Liver (tissue), 9 donors: Measurements from ENCODE around the gene PRELID2. TPM values are rescaled to one million over a fixed set of nuclear protein-coding genes. Genes with fewer than 3 reads are reported as not detected.

ENCODE experiments used
- DNase-seq: peaks from one replicate; pipeline ENCODE4 v3.0.0-alpha.2; 2017; ENCODE audit warnings: low spot score
- H3K27ac ChIP-seq, 2 donors: one replicate each; pipeline ENCODE4 v1.7.0; 2013; ENCODE audit warnings: inconsistent platforms in 2 of 2, low read length in 2 of 2, control low read depth in 1 of 2, low read depth in 1 of 2, mild to moderate bottlenecking in 1 of 2
- H3K27me3 ChIP-seq, 4 donors: one replicate each; pipeline versions ENCODE4 v1.6.1 to v1.7.0; 2013; ENCODE audit warnings: low read length in 3 of 4, inconsistent platforms in 1 of 4, mild to moderate bottlenecking in 1 of 4, moderate library complexity in 1 of 4; ENCODE audit not compliant: control insufficient read depth in 4 of 4, insufficient read depth in 4 of 4
- H3K36me3 ChIP-seq, 4 donors: one replicate each; pipeline versions ENCODE4 v1.6.1 to v1.7.0; 2013; ENCODE audit warnings: low read length in 3 of 4, mild to moderate bottlenecking in 3 of 4, low read depth in 1 of 4, moderate library complexity in 1 of 4; ENCODE audit not compliant: control insufficient read depth in 4 of 4, insufficient read depth in 3 of 4
- H3K4me1 ChIP-seq, 4 donors: one replicate each; pipeline versions ENCODE4 v1.6.1 to v1.7.0; 2013; ENCODE audit warnings: low read length in 3 of 4, mild to moderate bottlenecking in 3 of 4, moderate library complexity in 1 of 4; ENCODE audit not compliant: control insufficient read depth in 4 of 4, insufficient read depth in 4 of 4
- H3K4me3 ChIP-seq, 3 donors: one replicate each; pipeline versions ENCODE4 v1.6.1 to v1.7.0; 2013; ENCODE audit warnings: low read length in 3 of 3, control low read depth in 1 of 3, low read depth in 1 of 3, mild to moderate bottlenecking in 1 of 3
- H3K9ac ChIP-seq, 2 donors: one replicate each; pipeline ENCODE4 v1.7.0; 2013; ENCODE audit warnings: low read length in 2 of 2, mild to moderate bottlenecking in 2 of 2, moderate library complexity in 2 of 2, control low read depth in 1 of 2, low read depth in 1 of 2
- H3K9me3 ChIP-seq, 4 donors: one replicate each; pipeline versions ENCODE4 v1.6.1 to v1.7.0; 2013; ENCODE audit warnings: low read length in 3 of 4; ENCODE audit not compliant: control insufficient read depth in 4 of 4
- ATF3 ChIP-seq: IDR thresholded peaks from 2 replicates; pipeline ENCODE4 v1.6.1; 2016; ENCODE audit warnings: antibody characterized with exemption
- CTCF ChIP-seq: fragments of 150-350 bp; IDR thresholded peaks from 2 replicates; pipeline ENCODE4 v1.5.1; 2017; ENCODE audit warnings: improper control_type of control experiment, low read depth, low read length; ENCODE audit not compliant: missing input control
- EGR1 ChIP-seq, 2 donors: IDR thresholded peaks; 2 replicates each; pipeline ENCODE4 v1.6.1; 2016 to 2018; ENCODE audit warnings: antibody characterized with exemption in 2 of 2, low read depth in 2 of 2
- FOXA1 ChIP-seq: IDR thresholded peaks from 2 replicates; pipeline ENCODE4 v1.6.1; 2016; ENCODE audit warnings: antibody characterized with exemption
- FOXA2 ChIP-seq: IDR thresholded peaks from 2 replicates; pipeline ENCODE4 v1.6.1; 2016; ENCODE audit warnings: antibody characterized with exemption
- GABPA ChIP-seq, 2 donors: IDR thresholded peaks in 1 of 2; conservative IDR thresholded peaks in 1 of 2; 2 replicates each; pipeline ENCODE4 v1.6.1; 2016; ENCODE audit warnings: antibody characterized with exemption in 2 of 2, mild to moderate bottlenecking in 1 of 2, moderate library complexity in 1 of 2
- HNF4G ChIP-seq: IDR thresholded peaks from 2 replicates; pipeline ENCODE4 v1.6.1; 2016; ENCODE audit warnings: antibody characterized with exemption
- JUND ChIP-seq, 2 donors: IDR thresholded peaks; 2 replicates each; pipeline ENCODE4 v1.6.1; 2016; ENCODE audit warnings: antibody characterized with exemption in 2 of 2
- MAX ChIP-seq: IDR thresholded peaks from 2 replicates; pipeline ENCODE4 v1.6.1; 2016; ENCODE audit warnings: antibody characterized with exemption
- NR2F2 ChIP-seq: IDR thresholded peaks from 2 replicates; pipeline ENCODE4 v1.6.1; 2016; ENCODE audit warnings: antibody characterized with exemption
- REST ChIP-seq: IDR thresholded peaks from 2 replicates; pipeline ENCODE4 v1.6.1; 2016; ENCODE audit warnings: antibody characterized with exemption, mild to moderate bottlenecking
- RXRA ChIP-seq, 2 donors: IDR thresholded peaks; 2 replicates each; pipeline ENCODE4 v1.6.1; 2017 to 2018; ENCODE audit warnings: antibody characterized with exemption in 2 of 2, mild to moderate bottlenecking in 1 of 2
- SP1 ChIP-seq: IDR thresholded peaks from 2 replicates; pipeline ENCODE4 v1.6.1; 2018; ENCODE audit warnings: antibody characterized with exemption, mild to moderate bottlenecking
- TAF1 ChIP-seq: conservative IDR thresholded peaks from 2 replicates; pipeline ENCODE4 v1.6.1; 2016; ENCODE audit warnings: antibody characterized with exemption, mild to moderate bottlenecking
- YY1 ChIP-seq: IDR thresholded peaks from 2 replicates; pipeline ENCODE4 v1.6.1; 2016; ENCODE audit warnings: antibody characterized with exemption, mild to moderate bottlenecking
- ZBTB33 ChIP-seq: IDR thresholded peaks from 2 replicates; pipeline ENCODE4 v1.6.1; 2016; ENCODE audit warnings: antibody characterized with exemption
- WGBS: extraction: QIAGEN DNeasy Blood & Tissue Kit; methylation state at CpG from one replicate; pipeline ENCODE4 v1.1.7; 2013; 5-methylcytosine and 5-hydroxymethylcytosine counted together
- polyA plus RNA-seq, 2 donors: library from polyadenylated mRNA; stranded (reverse) in 1 of 2; unstranded in 1 of 2; fragments of 200-250 nt in 1 of 2; fragments of >200 nt in 1 of 2; fragmentation: Nextera tagmentation in 1 of 2; extraction: Ambion mirVana in 1 of 2; gene quantifications; one replicate each; pipeline versions ENCODE4 v1.2.1 to v1.2.3, GENCODE V29; 2013 to 2015
- total RNA-seq, 2 donors: library from RNA; depleted of rRNA; stranded (reverse); fragments of >200 nt; gene quantifications; one replicate each; pipeline ENCODE4 v1.2.3, GENCODE V29; 2014
- donor health status: healthy.
- donor health status: healthy.
- donor health status: healthy.
- donor health status: healthy.
- donor health status: healthy.

The PRELID2 gene
- total and polyA plus RNA-seq, 4 donors, result 1.1 to 24.9 (median 4.5) TPM

- no peak for TF ChIP-seq CTCF
- no peak for TF ChIP-seq RXRA (IDR thresholded peaks at IDR 0.05)
- no peak for TF ChIP-seq ZBTB33
- no peak for TF ChIP-seq ATF3
These were observed 73.9 kb downstream of the PRELID2 start (continued) for GRCh38 chr5:145761254-145761653.

- Histone ChIP-seq H3K27ac (no peak overlapping the region), H3K4me3 (no peak overlapping the region), H3K27me3 (no peaks in the 10 kb centered on the region), H3K9me3 (no peaks in the 10 kb centered on the region), H3K9ac (no peak overlapping the region), H3K36me3 (peaks cover 0 to 2% (median 0%) of the 10 kb centered on the region in 4 donors), H3K4me1 (no peaks in the 10 kb centered on the region)
- 88% methylated on average over 1 of the region's 1 CpG for WGBS
- no peak for DNase-seq
- TF ChIP-seq CTCF, result no peak
- no peak for TF ChIP-seq EGR1 (IDR thresholded peaks at IDR 0.05; ENCODE audit: low read depth in 2 of 2)
- no peak for TF ChIP-seq RXRA (IDR thresholded peaks at IDR 0.05)
- TF ChIP-seq HNF4G, result no peak
- no peak for TF ChIP-seq JUND (IDR thresholded peaks at IDR 0.05)
- TF ChIP-seq FOXA2, result no peak
- TF ChIP-seq MAX, result no peak
- no peak for TF ChIP-seq SP1
- TF ChIP-seq NR2F2, result no peak
- TF ChIP-seq GABPA (IDR thresholded peaks at IDR 0.05 in 1 of 2, conservative IDR thresholded peaks at IDR 0.05 in 1 of 2), result no peak
- TF ChIP-seq TAF1, result no peak
- TF ChIP-seq ATF3, result no peak
- no peak for TF ChIP-seq YY1
These were observed 74.5 kb downstream of the PRELID2 start for GRCh38 chr5:145760660-145761059.

- H3K4me1 ChIP-seq, result no peaks in the 10 kb centered on the region
- no peaks in the 10 kb centered on the region for H3K9me3 ChIP-seq
- no peaks in the 10 kb centered on the region for H3K36me3 ChIP-seq
- no peak overlapping the region for H3K9ac ChIP-seq
- H3K4me3 ChIP-seq, result no peak overlapping the region
- no peaks in the 10 kb centered on the region for H3K27me3 ChIP-seq
- no peak overlapping the region for H3K27ac ChIP-seq
- DNase-seq, result no peak
- 86% methylated on average over 5 of the region's 5 CpGs for WGBS
- TF ChIP-seq YY1 (no peak), ATF3 (no peak), JUND (IDR thresholded peaks at IDR 0.05) (no peak), MAX (no peak), REST (no peak), GABPA (IDR thresholded peaks at IDR 0.05 in 1 of 2, conservative IDR thresholded peaks at IDR 0.05 in 1 of 2) (no peak), FOXA1 (no peak), NR2F2 (no peak), TAF1 (no peak)
These were observed 82.2 kb downstream of the PRELID2 start for GRCh38 chr5:145752947-145753346.
